Gastrocnemius medialis (tissue), 4 donors: ENCODE data around the gene TXNRD2.

Source experiments
- CTCF ChIP-seq, 5 experiments: fragments of 450-650 bp in 3 of 5; fragments of 200-600 bp in 2 of 5; sonication (generic) in 2 of 5; IDR thresholded peaks in 4 of 5; conservative IDR thresholded peaks in 1 of 5; 1 replicate in 4 of 5; 2 replicates in 1 of 5; pipeline ENCODE4 v1.5.1; 2016 to 2019; ENCODE audit warnings: antibody characterized with exemption in 5 of 5, mild to moderate bottlenecking in 3 of 5, moderate library complexity in 3 of 5
- POLR2A ChIP-seq, 2 donors: fragments of 450-650 bp; IDR thresholded peaks; one replicate each; pipeline ENCODE4 v1.6.1; 2017; ENCODE audit warnings: antibody characterized with exemption in 2 of 2, mild to moderate bottlenecking in 2 of 2, moderate library complexity in 2 of 2

GRCh38 chr22:19978748-19979147 lies 37.1 kb upstream of the TXNRD2 start:
- no peak for TF ChIP-seq POLR2A (IDR thresholded peaks at IDR 0.05)
- TF ChIP-seq CTCF (IDR thresholded peaks at IDR 0.05 in 4 of 5, conservative IDR thresholded peaks at IDR 0.05 in 1 of 5): no peak
